Measurements from ENCODE around the gene TESPA1.

DNA sequence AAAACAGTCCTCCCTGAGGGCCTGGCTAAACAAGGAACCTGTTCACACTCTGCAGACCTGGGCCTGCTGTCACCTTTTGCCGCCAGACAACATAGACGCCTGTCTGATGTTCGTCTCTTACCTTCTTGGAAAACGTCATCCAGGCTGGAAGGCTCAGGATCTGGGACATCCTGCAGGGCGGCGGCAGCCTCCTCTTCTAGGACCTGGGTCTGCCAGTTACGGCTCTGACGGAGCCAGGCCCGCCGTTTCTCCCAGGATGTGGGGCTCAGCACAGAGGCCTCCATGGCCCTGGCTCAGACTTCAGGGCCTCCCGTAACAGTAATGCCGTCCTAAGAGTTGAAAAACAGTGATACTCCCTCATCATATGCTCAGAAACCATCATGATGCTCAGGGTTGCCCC is 10.3 kb downstream of the TESPA1 start:
- TF ChIP-seq CTCF (IDR thresholded peaks at IDR 0.05): no peak
- TF ChIP-seq POLR2A (IDR thresholded peaks at IDR 0.05; ENCODE audit: low read depth): no peak
- TF ChIP-seq EP300 (IDR thresholded peaks at IDR 0.05): no peak
- TF ChIP-seq POLR2AphosphoS5 (IDR thresholded peaks at IDR 0.05): no peak

Data from esophagus muscularis mucosa (tissue), 4 donors.